GM12865 (cell line): Measurements from ENCODE around the gene RBP3.

Source experiments
- DNase-seq: peaks from one replicate; pipeline ENCODE4 v3.0.0; 2010; ENCODE audit warnings: low read depth
- H3K4me3 ChIP-seq: 2 replicates; pipeline ENCODE4 v1.5.1; 2011; ENCODE audit warnings: mild to moderate bottlenecking, low read depth, low read length, control low read depth
- CTCF ChIP-seq: IDR thresholded peaks from 2 replicates; pipeline ENCODE4 v1.5.1; 2011; ENCODE audit warnings: low read length, control low read depth, low read depth, inconsistent platforms; ENCODE audit not compliant: insufficient read depth; ENCODE audit errors: missing control alignments

RBP3 gene

GRCh38 chr10:47378183-47378510 is 30.0 kb downstream of the RBP3 start:
- no peak for DNase-seq
- no peak for TF ChIP-seq CTCF
- no peak overlapping the region for H3K4me3 ChIP-seq

- no peak for DNase-seq
- no peak overlapping the region for H3K4me3 ChIP-seq
Measured at GRCh38 chr10:47378606-47379444, 30.7 kb downstream of the RBP3 start.

GRCh38 chr10:47379445-47379785 is 31.3 kb downstream of the RBP3 start:
- TF ChIP-seq CTCF = no peak
- DNase-seq = no peak

More at GRCh38 chr10:47378606-47379444, 30.7 kb downstream of the RBP3 start:
- no peak for TF ChIP-seq CTCF

GRCh38 chr10:47379901-47380300 is 31.7 kb downstream of the RBP3 start:
- DNase-seq = no peak
- no peak overlapping the region for H3K4me3 ChIP-seq
- TF ChIP-seq CTCF = no peak

More at GRCh38 chr10:47379445-47379785, 31.3 kb downstream of the RBP3 start:
- no peak overlapping the region for H3K4me3 ChIP-seq

GRCh38 chr10:47380341-47381102 is 32.4 kb downstream of the RBP3 start:
- no peak for TF ChIP-seq CTCF
- DNase-seq = no peak
- no peak overlapping the region for H3K4me3 ChIP-seq

- no peak for TF ChIP-seq CTCF
- no peak for DNase-seq
- H3K4me3 ChIP-seq = no peak overlapping the region
Measured at GRCh38 chr10:47381103-47381395, 32.9 kb downstream of the RBP3 start.
